NCI-H128 (cell line): ENCODE results near the gene ATP5F1A.

Source experiments
- DNase-seq: peaks from one replicate; lab custom pipeline; 2025; ENCODE audit not compliant: unreplicated experiment; lab: John Stamatoyannopoulos, UW

Gene ATP5F1A

DNA sequence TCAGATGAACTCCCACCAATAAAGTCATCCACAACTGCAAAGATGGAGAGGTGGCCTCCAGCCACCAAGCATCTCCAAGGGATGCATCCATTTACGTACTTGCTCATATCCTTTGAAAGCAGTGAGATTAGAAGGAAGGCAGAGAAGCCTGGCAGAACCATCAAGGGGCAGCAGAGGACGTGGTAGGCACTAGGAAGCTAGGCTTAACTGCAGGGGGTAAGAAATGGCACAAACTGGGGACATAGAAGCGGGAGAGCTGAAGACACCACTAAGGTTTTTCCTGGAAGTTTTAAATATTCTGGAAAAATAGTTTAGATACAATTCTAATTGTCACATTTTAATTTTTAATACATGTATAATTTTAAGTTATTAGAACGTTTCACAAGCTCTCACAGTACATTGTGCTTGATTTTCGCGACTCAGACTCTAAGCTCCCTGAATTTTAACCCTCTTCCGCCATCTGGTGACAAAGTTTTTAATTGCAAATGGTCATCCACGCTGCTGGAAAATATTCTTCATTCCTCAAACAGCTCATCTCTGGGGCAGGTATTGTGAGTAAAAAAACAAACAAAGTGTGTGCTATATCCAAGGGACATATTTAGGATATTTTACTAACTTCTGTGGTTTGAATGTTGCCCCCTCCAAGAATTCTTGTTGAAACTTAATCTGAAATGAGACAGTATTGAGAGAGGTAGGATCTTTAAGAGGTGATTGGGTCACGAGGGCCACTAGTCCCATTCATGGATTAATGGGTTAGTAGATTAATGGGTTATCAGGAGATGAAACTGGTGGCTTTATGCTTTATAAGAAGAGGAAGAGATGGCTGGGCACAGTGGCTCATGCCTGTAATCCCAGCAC lies 24.4 kb downstream of the ATP5F1A start:
- DNase-seq = peak; percentile 80

DNA sequence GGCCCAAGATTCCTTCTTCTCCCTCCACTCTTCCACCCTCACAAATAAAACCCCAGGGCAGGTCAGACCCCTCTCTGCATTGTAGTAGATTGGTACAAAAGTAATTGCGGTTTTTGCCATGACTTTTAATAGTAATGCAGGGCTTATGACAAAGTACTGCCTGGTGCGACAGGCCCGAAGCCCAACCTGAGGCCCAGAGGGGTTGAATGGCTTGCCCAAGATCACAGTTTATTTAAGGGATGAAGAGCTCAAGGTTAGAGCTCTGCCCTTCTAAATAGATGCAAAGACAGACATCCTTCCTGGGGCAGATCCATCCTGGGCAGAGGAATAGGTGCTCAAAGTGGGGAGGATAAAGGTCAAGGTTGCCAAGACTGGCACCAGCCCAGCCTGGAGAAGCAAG lies 25.1 kb downstream of the ATP5F1A start:
- no peak for DNase-seq

DNA sequence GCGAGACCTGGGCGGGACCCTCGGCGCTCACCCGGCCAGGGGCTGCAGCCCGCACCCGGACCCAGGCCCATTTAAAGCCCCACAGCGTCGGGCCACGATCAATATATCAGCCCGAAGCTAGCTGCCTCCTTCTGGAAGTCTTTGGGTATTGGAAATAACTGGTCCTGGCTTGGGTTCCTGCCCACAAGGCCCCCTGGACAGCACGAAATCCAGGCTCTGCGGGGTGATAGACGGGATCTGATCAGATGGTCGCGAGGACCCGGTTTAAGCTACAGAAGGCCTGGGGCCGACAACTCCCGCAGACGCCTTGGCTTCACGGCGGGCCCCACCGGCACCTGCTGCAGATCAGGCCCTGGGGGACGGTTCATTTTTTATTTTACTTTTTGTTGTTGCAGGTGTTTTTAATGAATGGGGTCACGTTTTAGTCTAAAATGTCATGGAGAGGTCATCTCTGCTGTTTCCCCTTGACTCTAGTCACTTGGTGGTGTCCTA lies 25.7 kb downstream of the ATP5F1A start:
- no peak for DNase-seq

DNA sequence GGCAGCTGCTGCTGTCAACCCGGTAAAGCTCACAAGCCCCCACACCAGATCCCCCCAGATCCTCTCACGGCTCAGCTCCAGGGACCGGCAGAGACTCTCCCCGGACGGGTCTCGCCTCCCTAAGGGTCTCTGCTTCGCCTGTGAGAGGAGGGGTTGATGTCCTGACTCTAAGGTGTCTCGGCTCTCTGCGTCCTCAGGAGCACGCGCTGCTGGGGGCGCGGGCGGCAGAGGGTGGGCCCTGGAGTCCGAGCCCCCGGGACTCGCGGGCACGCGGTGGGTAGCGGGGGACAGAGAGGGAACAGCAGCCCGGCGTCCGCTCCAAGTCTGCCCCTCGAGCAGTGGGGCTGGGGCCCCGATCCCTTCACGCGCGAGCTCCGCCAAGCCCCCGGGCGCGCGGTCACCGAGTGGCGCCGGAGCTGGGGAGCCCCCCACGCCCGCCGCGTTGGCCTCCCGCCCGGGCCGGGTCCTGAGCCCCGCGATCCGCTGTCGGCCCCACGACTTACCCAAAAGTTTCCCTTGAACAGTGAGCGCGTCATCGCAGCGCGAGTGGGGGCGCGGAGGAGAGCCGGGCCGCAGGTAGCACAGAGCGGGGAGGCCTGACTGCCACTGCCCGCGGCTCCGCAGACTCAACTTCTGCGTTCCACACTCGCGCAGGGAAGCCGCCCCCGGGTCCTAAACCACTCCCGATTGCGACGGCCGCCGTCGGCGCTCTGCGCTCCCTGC lies 26.3 kb downstream of the ATP5F1A start, which contains the start of gene PSTPIP2:
TSS of gene PSTPIP2 (minus strand) at position 608 of the 723 bp plus-strand sequence. CDS start at position 536, 72 bp downstream.
- DNase-seq = peak; percentile 7

DNA sequence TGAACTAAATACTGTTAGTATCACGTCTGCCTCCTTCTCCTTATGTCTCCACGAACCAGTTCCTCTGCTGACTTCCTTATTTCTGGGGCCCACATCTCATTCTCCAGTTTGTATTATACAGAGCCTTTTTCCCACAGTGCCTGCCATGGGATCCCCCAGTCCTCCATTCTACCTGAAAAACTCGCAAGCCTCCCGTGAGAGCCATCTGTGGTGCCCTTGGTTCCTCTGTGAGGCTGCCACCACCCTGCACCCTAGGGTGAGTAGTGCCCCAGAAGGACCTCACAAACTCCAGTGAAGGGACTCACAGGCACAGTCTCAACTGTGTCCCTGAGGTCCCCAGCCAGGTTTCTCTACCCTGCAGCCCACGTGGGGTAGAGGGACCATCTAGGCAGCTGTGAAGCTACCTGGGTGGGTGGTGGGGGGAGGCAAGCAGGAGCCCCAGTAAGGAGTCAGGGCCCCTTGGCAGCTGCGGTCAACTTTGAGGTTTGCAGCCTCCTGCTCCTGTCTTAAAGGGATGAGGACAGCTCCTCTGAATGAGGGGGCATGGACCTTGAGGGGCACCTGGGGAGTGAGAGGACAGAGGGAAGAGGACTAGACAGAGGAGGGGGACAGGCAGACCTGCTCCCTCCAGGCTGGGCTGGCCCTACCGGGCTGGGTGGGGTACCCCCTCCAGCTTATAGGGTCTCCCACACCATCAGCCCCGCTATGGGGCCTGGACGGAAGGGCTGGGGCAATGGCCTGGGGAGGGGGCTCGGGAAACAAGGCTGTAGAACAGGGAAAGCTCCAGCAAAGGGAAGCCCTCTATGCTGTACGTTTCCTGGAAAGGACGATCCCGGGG lies 27.1 kb downstream of the ATP5F1A start:
- no peak for DNase-seq

DNA sequence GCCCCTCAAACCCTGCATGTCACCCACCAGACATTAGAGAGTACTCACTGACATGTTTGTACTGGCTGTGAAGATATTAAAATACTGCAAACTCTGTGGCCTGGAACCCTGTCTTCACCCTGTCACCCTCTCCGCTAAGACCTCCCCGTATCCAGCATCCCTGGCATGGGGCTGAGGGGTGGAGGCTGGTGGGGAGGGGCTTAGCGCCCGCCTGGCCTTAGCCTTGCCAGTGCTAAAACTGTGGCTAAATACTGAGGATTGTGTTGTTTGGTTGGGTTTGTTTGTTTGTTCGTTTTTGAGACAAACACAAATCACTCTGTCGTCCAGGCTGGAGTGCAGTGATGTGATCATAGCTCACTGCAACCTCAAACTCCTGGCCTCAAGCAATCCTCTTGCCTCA lies 27.9 kb downstream of the ATP5F1A start:
- DNase-seq = no peak

DNA sequence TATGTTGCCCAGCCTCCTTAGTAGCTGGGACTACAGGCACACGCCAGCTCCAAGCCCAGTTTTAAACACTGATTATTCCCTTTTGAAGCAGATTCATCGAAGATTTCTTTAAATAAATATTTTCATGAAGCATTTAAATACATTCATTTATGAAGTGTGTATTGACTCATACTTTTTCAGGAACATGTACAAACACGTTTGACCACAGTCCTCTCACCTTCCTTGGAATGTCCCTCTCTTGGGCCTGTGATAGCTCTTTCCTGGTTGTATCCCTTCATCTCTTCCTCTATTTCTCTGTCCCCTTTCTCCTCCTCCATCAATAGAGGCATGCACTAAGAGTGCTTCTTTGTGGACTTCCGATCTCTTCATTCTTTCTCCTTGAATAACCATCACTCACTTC lies 28.6 kb downstream of the ATP5F1A start:
- no peak for DNase-seq

DNA sequence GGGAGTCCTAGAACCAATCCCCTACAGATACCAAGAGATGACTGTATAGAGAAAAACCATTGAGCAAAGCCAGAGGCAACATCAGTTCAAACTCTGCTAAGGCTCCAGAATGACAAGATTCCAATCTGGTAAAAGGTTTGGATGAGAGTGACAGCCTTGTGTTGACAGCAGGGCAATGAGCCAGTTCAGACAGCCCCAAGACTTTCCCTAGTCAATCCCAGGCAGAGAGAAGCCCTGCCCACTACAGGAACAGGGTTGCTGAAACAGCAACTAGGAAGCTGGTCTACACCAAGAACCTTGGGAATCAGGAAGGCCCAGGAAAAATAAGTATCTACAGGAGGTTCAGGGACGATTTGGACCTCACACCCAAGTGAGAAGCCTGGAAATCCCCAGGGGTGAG lies 29.3 kb downstream of the ATP5F1A start:
- DNase-seq = no peak

DNA sequence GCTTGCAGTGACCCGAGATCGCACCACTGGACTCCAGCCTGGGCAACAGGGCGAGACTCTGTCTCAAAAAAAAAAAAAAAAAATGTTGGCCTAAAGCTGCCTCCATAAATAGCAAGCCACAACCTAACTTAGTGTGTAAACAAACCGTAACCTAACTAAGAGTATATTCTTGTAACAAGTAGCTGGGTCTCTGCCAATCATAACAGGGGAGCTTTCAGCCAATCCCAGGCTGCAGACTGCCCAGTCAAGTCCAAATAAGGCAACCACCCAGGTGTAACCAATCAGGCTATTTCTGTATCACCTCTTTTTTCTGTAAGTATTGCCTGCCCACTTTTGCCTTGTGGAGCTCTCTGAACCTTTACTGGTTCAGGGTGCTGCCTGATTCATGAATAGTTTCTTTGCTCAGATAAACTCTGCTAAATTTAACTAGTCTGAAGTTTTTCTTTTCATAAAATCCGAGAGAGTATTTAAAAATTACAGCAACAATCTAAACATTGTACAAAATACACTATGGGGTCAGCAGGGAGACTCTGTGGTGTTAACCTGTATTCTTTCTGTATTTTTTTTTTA lies 30.6 kb downstream of the ATP5F1A start:
- no peak for DNase-seq

DNA sequence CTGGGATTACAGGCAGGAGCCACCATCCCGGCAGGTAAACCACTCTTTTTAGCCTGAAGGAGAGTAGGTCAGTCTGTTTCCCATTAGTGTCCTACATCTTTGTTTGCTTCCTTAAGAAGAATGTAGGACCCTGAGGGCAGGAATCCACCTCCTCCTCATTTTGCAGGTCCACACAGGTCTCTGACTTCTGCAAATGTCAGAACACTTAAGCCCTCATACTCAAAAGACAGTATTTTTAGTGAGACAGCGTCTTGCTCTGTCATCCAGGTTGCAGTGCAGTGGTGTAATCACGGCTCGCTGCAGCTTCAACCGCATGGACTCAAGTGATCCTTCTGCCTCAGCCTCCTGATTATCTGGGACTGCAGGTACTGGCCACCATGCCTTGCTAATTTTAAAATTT lies 35.3 kb downstream of the ATP5F1A start:
- DNase-seq = no peak

DNA sequence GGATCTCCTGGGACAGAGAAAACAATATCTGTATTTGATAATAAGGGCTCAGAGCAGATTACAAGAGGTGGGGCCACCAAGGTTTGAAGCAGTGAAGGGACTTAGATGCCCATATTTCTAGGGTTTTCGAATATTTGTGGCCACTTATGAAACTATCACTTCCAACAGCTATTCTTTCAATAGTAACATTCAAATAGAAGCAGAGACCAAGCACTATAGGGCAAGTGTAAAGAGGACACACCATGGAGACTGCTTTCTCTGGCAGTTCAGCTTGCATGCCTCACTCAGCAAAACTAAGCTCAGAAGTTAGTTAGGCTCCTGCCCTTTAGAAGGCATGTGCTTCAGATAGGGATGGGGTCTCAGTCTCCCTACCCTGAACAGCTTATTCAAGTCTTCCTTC lies 36.3 kb downstream of the ATP5F1A start:
- DNase-seq = no peak

DNA sequence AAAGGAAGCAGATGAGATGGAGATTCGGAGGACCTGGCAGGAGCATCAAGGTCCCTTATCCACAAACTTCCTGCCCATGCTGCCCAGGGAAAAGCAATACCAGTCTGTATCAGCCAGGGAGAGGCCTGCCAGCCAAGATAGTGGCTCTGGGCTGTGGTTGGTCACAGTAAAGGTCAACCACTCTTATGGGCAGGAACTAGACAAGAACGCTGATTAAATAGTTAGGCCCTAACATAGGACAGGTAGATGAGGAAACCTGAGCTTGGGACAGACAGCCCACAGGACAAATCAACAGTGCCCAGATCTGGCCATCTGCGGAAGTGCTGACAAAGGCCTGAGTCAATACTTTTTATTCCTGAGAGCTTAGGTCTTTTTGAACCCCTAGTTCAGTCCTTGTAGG lies 36.7 kb downstream of the ATP5F1A start:
- no peak for DNase-seq

DNA sequence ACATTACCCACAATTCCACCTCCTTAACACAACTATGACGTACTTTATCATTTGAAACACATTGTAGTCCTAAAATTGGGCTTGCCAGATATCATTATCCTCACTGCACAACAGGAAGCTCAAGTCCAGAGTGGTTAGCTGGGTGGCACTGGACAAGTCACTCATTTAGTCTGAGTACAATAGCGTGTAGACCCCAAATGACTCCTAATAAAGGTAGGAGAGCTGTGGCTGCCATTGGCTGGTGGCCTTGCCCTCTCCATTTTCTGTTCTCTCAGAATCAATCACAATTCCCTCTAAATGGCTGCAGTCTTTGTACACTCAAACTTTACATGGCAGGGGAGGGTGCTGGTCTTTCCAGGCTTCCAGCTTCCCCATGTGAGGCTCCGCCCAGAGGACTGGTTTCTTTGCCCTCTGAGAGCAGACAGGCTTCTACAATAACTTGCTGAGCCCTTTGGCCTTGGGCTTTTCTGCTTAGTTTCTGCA lies 37.7 kb downstream of the ATP5F1A start:
- DNase-seq = no peak

DNA sequence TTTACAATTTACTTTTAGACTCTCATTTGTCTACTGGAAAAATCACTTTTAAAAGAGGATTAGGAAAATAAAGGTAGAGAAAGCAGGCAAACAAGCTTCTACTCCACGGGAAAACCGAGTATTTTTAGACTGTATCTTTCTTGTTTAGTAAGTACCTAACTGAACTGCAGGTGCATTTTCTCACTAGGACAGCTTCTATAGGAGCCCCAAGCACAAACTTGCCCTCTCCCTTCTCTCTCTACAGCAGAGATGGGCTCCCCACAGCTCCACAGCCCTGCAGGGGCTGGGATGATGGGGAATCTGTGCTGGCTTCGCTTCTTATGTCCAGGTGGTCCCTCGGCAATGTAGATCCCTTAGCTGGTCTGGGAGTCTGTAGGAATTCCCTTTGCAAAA lies 42.3 kb downstream of the ATP5F1A start:
- no peak for DNase-seq

DNA sequence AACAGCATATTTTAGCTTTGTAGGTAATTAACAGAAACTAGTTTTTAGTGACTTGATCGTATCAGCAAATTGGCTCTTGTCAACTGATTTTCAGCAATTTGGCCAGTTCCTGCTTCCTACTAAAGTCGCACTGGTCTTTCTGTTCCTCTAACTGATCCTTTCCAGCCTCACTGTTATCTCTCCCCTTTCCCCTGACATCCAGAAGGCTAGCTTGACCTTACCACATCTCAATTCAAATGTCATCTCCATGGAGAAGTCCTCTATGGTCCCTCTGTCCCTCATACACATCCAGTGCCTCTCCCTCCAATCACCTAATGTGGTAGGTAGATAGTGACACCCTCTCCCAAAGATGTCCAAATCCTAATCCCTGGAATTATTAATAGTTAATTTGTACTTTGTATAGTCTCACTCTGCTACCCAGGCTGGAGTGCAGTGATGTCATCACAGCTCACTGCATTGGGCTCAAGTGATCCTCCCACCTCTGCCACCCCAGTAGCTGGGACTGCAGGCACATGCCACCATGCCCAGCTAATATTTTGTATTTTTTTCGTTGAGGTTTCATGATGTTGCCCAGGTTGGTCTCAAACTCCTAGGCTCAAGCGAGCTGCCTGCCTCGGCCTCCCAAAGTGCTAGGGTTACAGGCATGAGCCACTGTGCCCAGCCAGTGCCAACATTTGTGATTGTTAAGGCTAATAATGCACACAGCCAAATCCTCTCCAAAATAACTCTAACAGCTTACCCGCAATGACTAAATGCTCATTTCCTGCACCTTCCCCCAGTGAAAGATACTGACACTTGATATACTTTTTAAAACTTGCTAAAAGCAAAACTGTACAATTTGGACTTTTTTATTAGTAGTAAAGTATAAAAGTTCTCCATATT lies 42.9 kb downstream of the ATP5F1A start:
- DNase-seq = no peak

DNA sequence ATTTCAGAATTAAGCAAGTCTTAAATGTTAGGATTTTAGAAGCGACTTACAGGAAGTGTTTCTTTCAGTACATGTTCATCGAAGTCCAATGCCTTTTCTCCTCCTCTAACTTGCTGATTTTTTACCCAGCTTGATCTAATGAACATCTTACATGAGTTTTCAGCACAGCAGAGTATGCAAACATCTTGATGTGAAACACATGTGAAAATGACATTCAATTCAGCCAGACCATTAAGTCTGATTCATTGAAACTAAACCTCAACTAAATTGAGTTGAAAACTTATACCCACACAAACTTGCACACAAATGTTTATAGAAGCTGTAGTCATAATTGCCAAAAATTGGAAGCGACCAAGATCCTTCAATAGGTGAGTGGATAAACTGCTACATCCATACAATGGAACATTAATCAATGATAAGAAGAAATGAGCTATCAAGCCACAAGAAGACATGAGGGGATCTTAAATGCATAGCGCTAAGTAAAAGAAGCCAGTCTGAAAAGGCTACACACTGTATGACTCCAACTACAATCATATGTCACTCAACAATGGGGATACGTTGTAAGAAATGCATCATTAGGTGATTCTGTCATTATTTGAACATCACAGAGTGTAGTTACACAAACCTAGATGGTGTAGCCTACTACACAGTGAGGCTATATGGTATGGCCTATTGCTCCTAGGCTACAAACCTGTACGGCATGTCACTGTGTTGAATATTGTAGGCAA lies 44.6 kb downstream of the ATP5F1A start:
- DNase-seq = no peak

DNA sequence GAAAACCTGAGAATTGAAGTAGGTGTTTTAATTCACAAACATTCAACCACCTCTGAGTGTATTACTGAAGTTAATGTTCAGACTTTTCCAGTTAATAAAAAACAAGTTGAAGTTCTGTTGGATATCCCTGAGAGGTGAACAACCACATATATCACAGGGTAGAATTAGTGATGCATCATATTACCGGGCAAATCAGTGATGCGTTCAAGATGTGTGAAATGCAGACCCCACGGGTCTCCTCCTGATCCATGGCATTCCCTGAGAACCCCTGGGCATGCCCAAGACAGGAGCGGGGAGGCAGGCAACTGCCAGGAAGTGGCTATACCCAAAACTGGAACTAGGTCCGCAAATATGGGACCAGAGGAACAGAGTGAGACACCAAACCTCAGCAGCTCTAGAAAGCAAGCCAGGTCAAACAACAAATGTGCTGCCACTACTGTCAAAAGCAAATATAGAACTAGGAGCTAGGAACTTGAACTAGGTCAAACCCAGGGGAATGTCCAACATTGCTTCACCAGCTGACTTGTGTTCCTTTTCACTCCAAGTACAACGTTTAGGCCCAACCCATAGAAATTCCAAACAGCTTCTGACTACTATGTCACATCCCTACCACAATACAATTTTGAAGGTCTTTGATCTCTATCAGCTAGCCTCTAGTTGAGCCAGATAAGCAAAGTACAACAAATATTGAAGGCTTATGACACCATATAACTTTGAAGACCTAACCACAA lies 46.2 kb downstream of the ATP5F1A start:
- DNase-seq = no peak

DNA sequence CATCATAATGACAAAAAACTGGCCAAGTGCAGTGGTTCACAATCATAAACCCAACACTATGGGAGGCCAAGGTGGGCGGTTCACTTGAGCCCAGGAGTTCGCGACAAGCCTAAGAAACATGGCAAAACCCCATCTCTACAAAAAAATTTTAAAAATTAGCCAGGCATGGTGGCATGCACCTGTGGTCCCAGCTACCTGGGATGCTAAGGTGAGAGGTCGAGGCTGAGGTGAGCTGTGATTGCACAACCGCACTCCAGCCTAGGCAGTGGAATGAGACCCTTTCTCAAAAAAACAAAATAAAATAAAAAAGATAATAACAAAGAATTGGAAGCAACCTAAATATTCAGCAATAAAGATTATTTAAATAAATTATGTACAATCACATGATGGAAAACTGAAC lies 47.8 kb downstream of the ATP5F1A start:
- no peak for DNase-seq
